Muscle of arm (tissue), 12 donors: ENCODE data around the gene ORAI3. TPM values are rescaled to one million over a fixed set of nuclear protein-coding genes. Genes with fewer than 3 reads are reported as not detected.

ENCODE experiments used
- polyA plus RNA-seq, 12 donors: library from polyadenylated mRNA; unstranded; fragments of 120-200 nt; gene quantifications; one replicate each; pipeline ENCODE4 v1.2.1, GENCODE V29; 2013; ENCODE audit not compliant: insufficient read length in 12 of 12

Gene ORAI3
- polyA plus RNA-seq, 12 donors, result 7.4 to 11.3 (median 8.8) TPM; not detected in 1

Other genes with a start within 250 kb of the ORAI3 start
- 10 to 100 TPM in 11 of 12 donors, not detected in 1; 18.5 to 46.5 (median 24.1) TPM for gene SRCAP, start 249.9 kb upstream of the ORAI3 start, polyA plus RNA-seq
- 10 to 100 TPM in 8 of 12 donors, 1 to 10 TPM in 2, not detected in 2; 9.1 to 21.2 (median 11.3) TPM for gene PHKG2, start 200.6 kb upstream of the ORAI3 start, polyA plus RNA-seq
- 1 to 10 TPM in 9 of 12 donors, under 1 TPM in 1, not detected in 2; 0.94 to 3.9 (median 2.0) TPM for gene CFAP119, start 187.0 kb upstream of the ORAI3 start, polyA plus RNA-seq
- 10 to 100 TPM in 11 of 12 donors, not detected in 1; 44.1 to 72.2 (median 52.7) TPM for gene RNF40, start 186.7 kb upstream of the ORAI3 start, polyA plus RNA-seq
- 10 to 100 TPM in 11 of 12 donors, not detected in 1; 11.7 to 15.9 (median 14.0) TPM for gene ZNF629, start 161.9 kb upstream of the ORAI3 start, polyA plus RNA-seq
- 10 to 100 TPM in 11 of 12 donors, not detected in 1; 24.7 to 34.9 (median 27.2) TPM for gene BCL7C, start 55.0 kb upstream of the ORAI3 start, polyA plus RNA-seq
- gene CTF1, start 52.5 kb upstream of the ORAI3 start, polyA plus RNA-seq, result 10 to 100 TPM in 5 of 12 donors, 1 to 10 TPM in 5, not detected in 2; 8.7 to 15.7 (median 10.5) TPM
- 10 to 100 TPM in 5 of 12 donors, 1 to 10 TPM in 6, not detected in 1; 5.3 to 29.1 (median 9.5) TPM for gene FBXL19, start 25.5 kb upstream of the ORAI3 start, polyA plus RNA-seq
- gene SETD1A, start 8.7 kb downstream of the ORAI3 start, polyA plus RNA-seq, result 10 to 100 TPM in 9 of 12 donors, 1 to 10 TPM in 2, not detected in 1; 9.5 to 19.5 (median 11.0) TPM
- gene HSD3B7, start 36.1 kb downstream of the ORAI3 start, polyA plus RNA-seq, result 10 to 100 TPM in 1 of 12 donors, 1 to 10 TPM in 10, not detected in 1; 6.9 to 16.3 (median 9.0) TPM
- gene STX1B, start 61.6 kb downstream of the ORAI3 start, polyA plus RNA-seq, result 1 to 10 TPM in 6 of 12 donors, under 1 TPM in 4, not detected in 2; 0.78 to 7.1 (median 1.5) TPM
- 10 to 100 TPM in 11 of 12 donors, not detected in 1; 33.1 to 71.9 (median 39.3) TPM for gene STX4, start 84.5 kb downstream of the ORAI3 start, polyA plus RNA-seq
- 1 to 10 TPM in 11 of 12 donors, not detected in 1; 5.3 to 9.5 (median 7.2) TPM for gene ZNF668, start 125.2 kb downstream of the ORAI3 start, polyA plus RNA-seq
- gene ZNF646, start 125.4 kb downstream of the ORAI3 start, polyA plus RNA-seq, result 10 to 100 TPM in 2 of 12 donors, 1 to 10 TPM in 9, not detected in 1; 7.1 to 13.3 (median 9.5) TPM
- 10 to 100 TPM in 1 of 12 donors, 1 to 10 TPM in 10, not detected in 1; 1.8 to 16.4 (median 4.6) TPM for gene PRSS53, start 139.9 kb downstream of the ORAI3 start, polyA plus RNA-seq
- gene VKORC1, start 145.7 kb downstream of the ORAI3 start, polyA plus RNA-seq, result 10 to 100 TPM in 11 of 12 donors, not detected in 1; 50.0 to 71.5 (median 58.6) TPM
- 10 to 100 TPM in 11 of 12 donors, not detected in 1; 19.1 to 30.0 (median 24.8) TPM for gene BCKDK, start 159.3 kb downstream of the ORAI3 start, polyA plus RNA-seq
- 10 to 100 TPM in 11 of 12 donors, not detected in 1; 41.5 to 63.1 (median 46.7) TPM for gene KAT8, start 168.6 kb downstream of the ORAI3 start, polyA plus RNA-seq
- gene PRSS8, start 186.7 kb downstream of the ORAI3 start, polyA plus RNA-seq, result 10 to 100 TPM in 2 of 12 donors, 1 to 10 TPM in 2, under 1 TPM in 6, not detected in 2; 0.16 to 39.2 (median 0.61) TPM
- 1 to 10 TPM in 8 of 12 donors, under 1 TPM in 2, not detected in 2; 0.92 to 2.0 (median 1.4) TPM for gene PRSS36, start 201.0 kb downstream of the ORAI3 start, polyA plus RNA-seq
- gene FUS, start 231.1 kb downstream of the ORAI3 start, polyA plus RNA-seq, result 1,000 to 10,000 TPM in 1 of 12 donors, 100 to 1,000 TPM in 11; 290 to 4,308 (median 418) TPM